Measurements from ENCODE around the gene ZFAND2B.

- TF ChIP-seq CTCF (IDR thresholded peaks at IDR 0.05) (peak in 2 of 3 donors; percentile 31), EP300 (IDR thresholded peaks at IDR 0.05) (no peak), POLR2A (IDR thresholded peaks at IDR 0.05) (peak; percentile 89)
Measured at GRCh38 chr2:219253753-219254589, 47.4 kb downstream of the ZFAND2B start, which contains the start of gene TUBA4A.
